HepG2 (cell line): ENCODE results near the gene MYLK.

Experiments
- CTCF ChIP-seq: sonication (generic); formaldehyde crosslinking; IDR thresholded peaks from 2 replicates; pipeline ENCODE4 v1.5.0; 2020; ENCODE audit warnings: mild to moderate bottlenecking, missing genetic modification reagents, moderate library complexity
- GABPA ChIP-seq, 2 experiments: IDR thresholded peaks; 2 replicates each; pipeline ENCODE4 v1.6.1; 2011 to 2016; ENCODE audit warnings: low read depth in 2 of 2, low read length in 1 of 2, missing biosample characterization in 1 of 2, missing genetic modification characterization in 1 of 2
- HNF4A ChIP-seq: sonication (generic); formaldehyde crosslinking; IDR thresholded peaks from 2 replicates; pipeline ENCODE4 v1.4.0; 2020; ENCODE audit warnings: missing genetic modification reagents
- MAFK ChIP-seq, 2 experiments: IDR thresholded peaks in 1 of 2; conservative IDR thresholded peaks in 1 of 2; 2 replicates each; pipeline ENCODE4 v1.6.1; 2011; ENCODE audit warnings: improper control_type of control experiment in 2 of 2, low read length in 2 of 2
- POLR2A ChIP-seq, 2 experiments: IDR thresholded peaks; 2 replicates each; pipeline ENCODE4 v1.6.1; 2011; ENCODE audit warnings: low read depth in 2 of 2, low read length in 2 of 2, mild to moderate bottlenecking in 1 of 2, moderate library complexity in 1 of 2; ENCODE audit not compliant: insufficient read depth in 1 of 2
- ZFX ChIP-seq: sonication (generic); formaldehyde crosslinking; IDR thresholded peaks from 2 replicates; pipeline ENCODE4 v1.4.0; 2020; ENCODE audit warnings: mild to moderate bottlenecking, low read depth, missing genetic modification reagents, moderate library complexity
- ZNF274 ChIP-seq: sonication (generic); formaldehyde crosslinking; IDR thresholded peaks from 2 replicates; pipeline ENCODE4 v1.5.1; 2020; ENCODE audit warnings: mild to moderate bottlenecking, missing genetic modification reagents

GRCh38 chr3:123602325-123602724 lies 281.8 kb downstream of the MYLK start:
- no peak for TF ChIP-seq ZFX (CRISPR knock-in tag)
- no peak for TF ChIP-seq POLR2A (IDR thresholded peaks at IDR 0.05; ENCODE audit: insufficient read depth in 1 of 2, low read depth in 2 of 2, low read length in 2 of 2)
- no peak for TF ChIP-seq HNF4A
- no peak for TF ChIP-seq MAFK (conservative IDR thresholded peaks at IDR 0.05 in 1 of 2, IDR thresholded peaks at IDR 0.05 in 1 of 2; ENCODE audit: low read length in 2 of 2)
- TF ChIP-seq GABPA (IDR thresholded peaks at IDR 0.05; ENCODE audit: low read depth, low read length): no peak
- TF ChIP-seq GABPA (CRISPR knock-in tag; IDR thresholded peaks at IDR 0.05; ENCODE audit: low read depth): no peak
- no peak for TF ChIP-seq ZNF274 (CRISPR knock-in tag)
- no peak for TF ChIP-seq CTCF (CRISPR knock-in tag)
